Ammon's horn (tissue), 1 donor: ENCODE data around the gene CRIM1.
A peak's percentile ranks its signal among the peaks of the same experiment; 100 is the strongest.

Experiments used
- DNase-seq: peaks from one replicate; pipeline ENCODE4 v3.0.0-alpha.2; 2016; ENCODE audit warnings: low spot score

The CRIM1 gene

DNA sequence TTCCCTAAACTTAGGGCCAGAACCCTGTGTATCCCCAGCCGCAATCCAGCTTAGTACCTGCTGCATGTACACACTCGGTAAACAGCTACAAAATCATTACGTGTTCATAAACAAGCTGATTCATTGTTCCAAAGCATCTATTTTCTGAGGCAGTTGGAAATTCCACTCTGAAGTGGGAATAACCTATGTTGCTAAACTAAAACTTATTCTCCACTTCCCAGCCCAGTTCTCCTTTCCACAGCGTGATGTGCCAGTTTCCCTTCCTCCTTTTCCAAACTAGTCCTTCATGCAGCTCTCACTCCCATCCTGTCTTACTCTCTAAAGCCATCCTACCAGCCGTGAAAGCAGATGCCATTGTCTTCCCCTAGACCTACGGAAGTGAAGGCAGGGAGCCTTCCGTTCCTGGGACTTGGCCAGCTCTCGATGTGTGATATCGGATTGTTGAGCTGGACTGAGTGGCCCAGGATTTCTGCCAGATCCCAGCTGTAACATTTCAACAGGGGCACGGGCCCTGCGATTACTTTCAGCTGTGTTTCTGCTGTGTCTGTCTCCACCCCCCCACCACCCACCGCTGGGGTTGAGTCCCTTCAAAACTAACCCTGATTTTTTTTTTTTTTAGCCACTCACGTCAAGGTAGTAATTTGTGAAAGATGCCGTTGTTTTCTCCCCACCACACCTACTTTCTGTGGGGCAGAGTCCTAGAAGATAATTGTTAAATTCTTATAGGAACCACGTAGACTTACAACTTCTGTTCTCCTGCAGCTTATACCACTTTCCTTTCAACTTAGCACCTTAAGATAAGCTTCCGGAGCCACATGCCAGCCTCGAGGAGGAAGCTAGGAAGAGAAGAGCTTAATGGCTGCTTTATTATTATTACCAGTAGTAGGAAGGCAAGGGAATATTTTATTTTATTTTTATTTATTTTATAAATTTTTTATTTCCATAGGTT lies 100.9 kb downstream of the CRIM1 start:
- peak; percentile 53 for DNase-seq

DNA sequence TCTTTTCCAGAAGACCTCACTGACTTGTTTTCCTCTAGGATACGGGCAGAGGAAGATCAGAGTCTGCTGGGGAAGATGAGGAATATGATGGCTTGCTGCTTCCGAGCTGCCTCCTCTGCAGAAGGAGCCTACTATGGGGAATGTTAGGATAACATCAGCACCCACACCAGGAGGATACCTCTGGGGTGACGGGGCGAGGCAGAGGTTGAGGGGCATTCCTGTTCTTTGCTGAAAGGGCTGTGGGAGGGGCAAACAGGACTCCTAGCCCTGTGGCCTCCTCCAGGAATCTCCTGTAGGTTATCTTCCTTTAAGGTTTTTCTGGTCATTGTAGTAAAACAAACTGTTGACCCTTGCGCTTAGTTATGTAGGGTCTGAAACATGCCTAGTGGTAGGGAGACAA lies 102.5 kb downstream of the CRIM1 start:
- no peak for DNase-seq

DNA sequence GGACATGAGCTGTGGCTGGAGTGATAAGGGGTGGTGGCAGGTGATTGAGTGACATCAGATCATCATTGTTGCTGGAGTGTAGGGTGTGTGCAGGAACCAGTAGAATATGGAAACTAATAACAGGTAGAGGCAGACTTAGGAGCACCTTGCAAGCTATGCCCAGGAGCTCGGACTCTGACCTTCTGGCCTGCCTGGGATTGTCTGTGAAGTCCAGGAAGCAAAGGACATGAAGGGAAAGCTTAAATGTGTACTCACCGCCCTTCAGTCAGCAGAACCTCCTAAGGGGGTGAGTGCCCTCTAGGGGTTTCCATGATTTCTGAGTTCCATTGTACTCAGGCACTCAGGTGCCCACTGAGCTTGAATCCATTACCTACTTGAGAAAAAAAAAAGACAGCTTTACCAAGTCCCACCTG lies 104.2 kb downstream of the CRIM1 start:
- DNase-seq: peak; percentile 29

DNA sequence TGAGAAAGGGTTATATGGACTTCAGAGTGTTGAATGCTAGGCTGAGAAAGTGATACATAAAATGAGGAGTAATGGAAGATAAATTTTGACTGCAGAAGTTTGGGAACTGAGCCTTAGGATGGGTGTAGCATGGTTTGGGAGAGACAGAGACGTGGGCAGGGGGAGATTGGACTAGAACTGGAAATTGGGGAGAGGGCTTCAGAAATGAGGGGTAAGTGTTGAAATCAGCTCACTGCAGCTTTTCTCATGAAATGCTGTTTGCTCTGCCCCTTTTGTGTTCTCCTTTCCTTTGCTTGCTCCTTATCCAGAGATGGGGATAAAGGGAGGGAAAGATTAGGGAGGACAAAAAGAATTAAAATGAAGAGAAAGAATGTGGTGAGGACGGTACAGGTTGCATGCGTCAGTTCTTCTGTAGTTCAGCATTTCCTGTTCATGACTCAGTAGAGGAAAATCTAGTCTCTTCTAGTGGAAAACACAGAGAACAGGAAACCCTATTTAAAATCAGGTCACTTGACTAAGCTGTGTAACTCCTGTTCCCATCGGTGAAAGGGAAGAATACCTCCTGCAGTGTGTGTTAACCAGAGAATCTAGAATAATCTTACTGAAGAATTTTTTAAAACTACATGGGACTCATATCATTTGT lies 105.6 kb downstream of the CRIM1 start:
- DNase-seq: no peak

DNA sequence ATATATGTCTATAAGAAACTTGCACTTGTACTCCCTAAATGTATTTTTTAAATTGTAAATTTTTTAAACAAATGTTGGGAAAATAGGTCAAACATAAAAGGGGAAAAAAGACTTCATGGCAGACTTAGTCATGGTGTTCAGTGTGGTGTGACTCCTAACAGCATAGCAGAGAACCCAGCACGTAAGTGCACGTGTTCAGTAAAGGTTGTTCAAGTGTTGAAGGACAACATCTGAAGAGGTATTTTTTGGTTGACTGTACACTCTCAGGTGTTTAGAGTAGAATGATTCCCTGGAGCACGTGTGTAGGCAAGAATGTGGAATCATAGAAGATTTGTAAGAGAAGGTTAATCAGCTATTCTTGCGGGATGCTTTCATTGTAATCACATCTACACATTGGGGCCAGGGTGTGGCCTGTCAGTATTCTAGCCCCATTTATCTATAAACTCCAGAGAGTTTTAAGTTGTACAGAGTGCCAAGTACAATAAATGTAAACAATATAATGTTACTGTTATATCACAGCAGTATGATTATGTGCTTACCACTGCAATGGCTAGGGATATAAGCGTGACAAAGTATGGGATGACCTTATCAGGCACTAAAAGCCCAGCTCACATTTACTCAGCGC lies 106.8 kb downstream of the CRIM1 start:
- DNase-seq: no peak

DNA sequence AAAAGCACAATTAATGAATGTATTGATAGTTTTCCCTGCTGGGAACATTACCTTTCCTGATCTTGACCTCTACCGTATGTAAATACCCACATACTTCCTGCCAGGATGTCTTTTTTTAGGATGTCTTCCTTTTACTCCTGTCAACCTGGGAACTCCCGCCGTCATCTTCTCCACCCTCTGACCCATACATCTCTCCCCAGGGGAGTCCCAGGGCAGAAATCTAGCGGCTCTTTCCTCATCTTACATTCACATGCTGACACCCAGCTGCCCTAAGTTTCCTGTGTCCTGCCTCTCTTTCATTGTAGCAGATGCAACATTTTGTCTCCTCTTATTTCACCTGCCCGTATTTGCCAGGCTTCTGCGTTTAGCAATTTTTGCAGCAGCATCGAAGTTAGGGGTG lies 107.8 kb downstream of the CRIM1 start:
- DNase-seq: no peak

DNA sequence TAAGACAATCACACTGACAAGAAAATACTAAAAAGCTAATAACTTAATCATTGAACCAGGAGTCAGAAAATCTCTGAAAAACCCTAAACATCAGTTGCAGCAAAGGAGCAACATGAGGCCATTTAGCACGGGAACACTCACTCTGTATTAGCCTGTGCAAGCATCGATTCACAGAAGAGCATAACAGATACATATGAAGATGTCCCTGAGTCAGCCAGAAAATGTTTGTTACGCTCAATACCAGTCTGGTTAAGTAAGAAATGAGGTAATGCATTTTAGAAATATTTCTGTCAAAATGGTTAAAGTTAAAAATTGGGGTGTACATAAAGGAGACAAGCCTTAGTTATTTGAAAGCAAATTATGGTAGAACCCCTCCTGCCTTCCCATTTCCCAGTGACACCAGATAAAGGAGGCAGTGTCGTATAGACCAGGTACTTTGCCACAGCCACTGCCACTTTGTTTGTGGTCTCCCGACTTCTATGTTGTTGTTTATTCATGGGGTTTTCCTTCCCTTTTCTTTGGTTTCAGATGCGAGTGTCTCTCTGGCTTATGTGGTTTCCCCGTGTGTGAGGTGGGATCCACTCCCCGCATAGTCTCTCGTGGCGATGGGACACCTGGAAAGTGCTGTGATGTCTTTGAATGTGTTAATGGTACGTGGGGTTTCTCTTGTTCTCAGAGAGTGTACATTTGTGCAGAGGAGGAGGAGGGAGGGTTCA lies 108.6 kb downstream of the CRIM1 start:
- DNase-seq: no peak

DNA sequence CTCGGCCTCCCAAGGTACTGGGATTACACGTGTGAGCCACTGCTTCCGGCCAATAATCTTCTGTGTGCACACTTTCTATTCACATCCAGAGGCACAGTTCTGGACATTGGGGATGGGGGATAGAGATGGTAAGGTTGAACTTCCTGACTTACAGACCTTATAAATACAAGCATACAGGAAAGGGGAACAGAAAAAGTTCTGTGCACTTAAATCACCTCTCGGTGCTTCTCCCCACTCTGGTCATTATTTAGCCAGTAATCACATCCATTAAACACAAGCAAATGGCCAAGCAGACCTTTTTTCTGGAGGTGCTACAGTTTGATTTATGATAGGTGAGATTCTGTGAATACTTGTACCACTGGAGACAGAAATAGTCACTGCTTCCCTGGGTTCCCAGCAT lies 110.6 kb downstream of the CRIM1 start:
- no peak for DNase-seq

DNA sequence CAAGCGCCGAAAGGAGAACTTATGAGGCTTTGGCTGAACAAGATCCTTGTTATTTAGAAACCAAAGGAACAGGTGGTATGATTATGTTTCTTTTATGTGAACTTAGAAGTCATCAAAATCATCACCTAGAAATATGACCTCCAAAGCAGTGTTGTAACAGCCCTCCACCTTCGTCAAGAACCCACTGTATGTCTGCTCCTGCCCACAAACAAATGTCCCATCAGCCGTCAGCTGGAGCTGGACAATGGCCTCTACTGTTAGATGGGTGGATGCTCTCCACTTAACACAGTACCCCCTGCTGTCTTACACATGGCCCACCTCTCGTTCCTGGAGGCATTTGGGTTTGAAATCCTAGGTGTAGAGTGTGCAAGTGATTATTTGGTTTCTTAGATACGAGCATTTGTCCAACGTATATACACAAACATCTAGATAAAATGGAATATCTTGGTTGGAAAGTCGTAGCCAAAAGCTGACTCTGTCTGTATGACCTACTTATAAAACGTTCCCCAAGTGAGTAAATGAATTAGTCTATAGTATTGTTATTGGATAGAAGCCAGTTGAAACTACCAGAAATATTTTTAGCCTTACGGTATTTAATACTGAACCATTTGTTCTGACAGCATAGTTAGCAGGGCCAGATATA lies 113.0 kb downstream of the CRIM1 start:
- DNase-seq: no peak

DNA sequence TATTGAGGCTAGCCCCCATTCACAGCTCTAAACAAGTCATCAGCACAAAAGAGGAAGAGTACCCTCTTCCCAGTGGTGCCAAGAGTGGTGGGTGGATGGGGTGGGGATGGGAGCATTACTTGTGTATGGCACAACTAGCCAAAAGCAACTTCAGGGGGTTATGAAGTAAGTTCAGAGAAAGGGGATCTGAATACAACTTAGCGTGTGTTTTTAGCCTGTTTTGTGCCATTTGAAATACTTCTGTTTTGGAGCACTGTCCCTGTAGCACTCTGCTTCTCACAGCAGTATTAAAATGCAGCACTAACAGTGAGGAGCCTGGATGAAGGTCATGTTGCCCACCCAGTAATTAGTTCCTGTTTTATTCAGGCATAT lies 113.5 kb downstream of the CRIM1 start:
- DNase-seq: no peak

DNA sequence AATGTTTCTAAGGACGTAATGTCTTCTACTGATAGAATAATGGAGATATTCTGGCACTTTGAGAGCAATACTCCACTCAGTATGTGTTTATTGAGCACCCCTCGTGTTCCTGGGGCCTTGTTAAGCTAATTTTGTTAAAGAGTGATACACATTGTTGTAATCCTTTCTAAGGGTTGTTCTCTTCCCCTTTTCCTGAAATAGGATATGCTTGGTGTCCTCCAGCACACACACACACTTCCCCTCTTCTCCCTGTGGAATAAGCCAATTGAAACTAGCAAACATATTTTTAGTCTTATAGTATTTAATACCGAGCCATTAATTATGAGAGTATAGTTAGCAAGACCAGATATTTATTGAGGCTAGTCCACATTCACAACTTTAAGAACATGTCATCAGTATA lies 114.1 kb downstream of the CRIM1 start:
- no peak for DNase-seq

DNA sequence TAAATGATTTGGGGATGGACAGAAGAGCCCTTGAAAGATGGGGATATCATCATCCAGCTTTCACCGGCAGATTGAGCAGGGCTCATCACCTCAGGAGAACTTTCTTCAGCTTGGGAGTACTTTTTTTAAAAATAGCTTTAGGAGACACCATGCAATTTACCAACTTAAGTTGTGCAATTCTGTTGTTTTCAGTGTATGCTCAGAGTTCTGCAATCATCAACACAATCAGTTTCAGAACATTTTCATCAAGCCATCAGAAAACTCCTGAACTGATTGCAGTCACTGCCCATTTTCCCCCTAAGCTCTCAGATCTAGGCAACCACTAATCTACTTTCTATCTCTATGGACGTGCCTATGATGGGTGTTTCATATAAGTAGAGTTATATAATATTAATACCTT lies 117.7 kb downstream of the CRIM1 start:
- DNase-seq: no peak

DNA sequence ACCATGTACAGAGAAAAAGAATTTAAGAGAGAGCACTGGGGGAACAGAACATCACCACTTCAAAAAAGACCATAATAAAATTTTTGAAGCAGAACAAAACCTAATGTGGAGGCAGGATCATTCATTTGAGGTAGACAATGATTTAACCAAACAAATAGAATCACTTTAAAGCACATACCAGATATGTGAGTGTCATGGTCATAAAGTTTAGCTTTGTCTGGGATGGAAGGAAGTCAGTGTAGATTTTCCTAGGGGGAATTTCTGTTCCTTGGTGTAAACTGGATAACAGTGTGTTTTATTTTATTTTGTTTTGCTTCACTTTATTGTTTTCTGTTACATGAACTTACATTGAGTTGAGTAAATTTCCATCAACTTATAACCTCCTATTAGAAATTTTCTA lies 120.8 kb downstream of the CRIM1 start:
- DNase-seq: no peak

DNA sequence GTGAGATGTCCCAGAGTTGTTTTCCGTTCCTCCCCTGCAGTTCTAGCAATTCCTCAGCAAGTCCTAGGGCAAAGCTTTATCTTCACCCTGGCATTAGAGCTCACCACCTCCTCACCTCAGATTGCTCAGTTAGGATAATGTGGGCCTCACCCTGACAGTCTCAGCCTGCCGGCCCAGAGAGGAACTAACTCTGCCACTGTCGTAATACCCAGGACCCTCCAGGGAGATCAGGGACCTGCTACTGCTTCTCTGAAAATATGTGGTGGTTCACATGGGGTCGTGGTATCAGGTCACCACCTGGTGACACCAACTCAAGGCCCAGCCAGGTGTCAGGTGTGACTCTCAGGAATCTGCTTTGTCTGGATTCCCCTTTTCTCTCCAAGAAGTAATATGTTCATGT lies 121.7 kb downstream of the CRIM1 start:
- DNase-seq: no peak

DNA sequence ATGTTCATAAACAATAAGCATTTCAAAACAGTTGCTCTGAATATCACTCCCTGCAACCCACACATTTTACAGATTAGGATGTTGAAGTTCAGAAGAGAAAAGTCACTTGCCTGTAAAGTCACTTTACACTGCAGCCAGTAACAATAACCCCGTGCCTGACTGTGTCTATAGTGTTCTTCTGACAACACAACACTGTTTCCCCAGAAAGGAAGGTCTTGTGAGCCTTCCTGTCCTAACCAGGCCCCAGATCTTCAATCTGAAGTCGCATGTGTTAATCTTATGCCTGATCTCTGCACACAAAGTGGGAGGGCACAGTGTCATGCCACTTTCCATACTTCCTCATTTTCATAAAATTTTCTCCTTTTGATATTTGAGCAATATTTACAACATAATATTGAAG lies 122.2 kb downstream of the CRIM1 start:
- no peak for DNase-seq

DNA sequence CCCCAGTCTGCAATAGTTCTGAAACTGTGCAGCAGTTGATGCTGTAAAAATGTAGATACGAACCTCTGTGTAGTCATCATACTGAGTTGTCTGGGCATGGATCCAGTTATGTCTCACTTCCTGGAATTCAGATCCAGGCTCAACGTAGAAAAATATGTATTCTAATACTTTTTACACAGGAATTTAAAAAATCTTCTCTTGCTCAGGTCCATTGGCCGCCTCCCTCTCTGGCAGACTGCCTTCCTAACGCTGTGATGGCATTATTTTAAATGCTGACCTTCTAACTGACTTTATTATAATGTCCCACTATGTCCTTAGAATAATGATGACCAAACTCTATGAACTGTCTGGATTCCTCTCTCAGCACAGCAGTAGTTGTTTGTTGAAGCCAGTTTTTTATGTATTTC lies 122.8 kb downstream of the CRIM1 start:
- DNase-seq: peak; percentile 28

DNA sequence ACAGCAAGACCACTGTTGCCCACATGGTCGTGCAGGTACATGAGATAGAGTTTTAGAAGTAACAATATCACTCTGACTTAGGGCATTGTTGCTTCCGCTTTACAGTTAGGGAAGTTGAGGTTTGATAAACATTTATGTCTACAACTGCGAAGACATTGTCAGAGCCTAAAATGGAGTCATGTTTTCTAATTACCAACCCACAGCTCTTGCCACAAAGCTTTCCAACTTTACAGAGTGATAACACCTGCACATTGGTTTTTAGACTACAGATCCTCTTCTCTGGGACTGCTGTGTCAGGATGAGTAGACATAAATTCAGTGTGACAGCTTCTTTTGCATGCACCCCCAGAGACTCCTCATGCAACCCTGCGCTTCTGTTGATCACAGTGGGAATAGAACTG lies 123.4 kb downstream of the CRIM1 start:
- no peak for DNase-seq

DNA sequence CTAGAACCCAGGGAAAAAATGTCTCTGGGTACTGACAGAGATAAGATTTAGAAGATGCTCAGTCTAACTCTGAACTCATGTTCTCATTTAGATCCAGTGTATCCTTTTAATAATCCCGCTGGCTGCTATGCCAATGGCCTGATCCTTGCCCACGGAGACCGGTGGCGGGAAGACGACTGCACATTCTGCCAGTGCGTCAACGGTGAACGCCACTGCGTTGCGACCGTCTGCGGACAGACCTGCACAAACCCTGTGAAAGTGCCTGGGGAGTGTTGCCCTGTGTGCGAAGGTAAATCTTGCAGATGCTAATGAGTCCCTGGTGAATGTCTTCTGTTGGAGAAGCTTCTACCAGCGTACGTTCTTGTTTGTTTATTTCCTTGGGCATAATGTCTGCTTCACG lies 123.8 kb downstream of the CRIM1 start:
- no peak for DNase-seq

DNA sequence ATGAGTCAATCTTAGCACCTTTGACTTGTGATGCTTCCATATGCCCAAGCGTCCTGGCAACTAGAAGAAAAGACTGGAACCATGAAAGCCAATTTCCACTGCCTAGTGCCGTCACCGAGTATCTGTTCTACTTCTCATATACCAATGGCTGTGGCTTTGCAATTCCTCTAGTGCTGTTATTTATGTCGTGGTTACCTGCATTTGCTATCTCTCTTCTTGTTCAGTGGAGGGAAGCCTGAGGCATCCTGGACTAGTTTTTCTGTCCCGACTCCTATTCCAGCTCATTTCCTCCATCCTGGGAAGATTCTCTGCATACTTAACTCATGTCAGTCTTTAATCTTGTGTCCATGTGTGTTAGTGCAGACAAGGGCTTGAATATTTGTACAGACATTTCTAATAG lies 124.5 kb downstream of the CRIM1 start:
- no peak for DNase-seq

DNA sequence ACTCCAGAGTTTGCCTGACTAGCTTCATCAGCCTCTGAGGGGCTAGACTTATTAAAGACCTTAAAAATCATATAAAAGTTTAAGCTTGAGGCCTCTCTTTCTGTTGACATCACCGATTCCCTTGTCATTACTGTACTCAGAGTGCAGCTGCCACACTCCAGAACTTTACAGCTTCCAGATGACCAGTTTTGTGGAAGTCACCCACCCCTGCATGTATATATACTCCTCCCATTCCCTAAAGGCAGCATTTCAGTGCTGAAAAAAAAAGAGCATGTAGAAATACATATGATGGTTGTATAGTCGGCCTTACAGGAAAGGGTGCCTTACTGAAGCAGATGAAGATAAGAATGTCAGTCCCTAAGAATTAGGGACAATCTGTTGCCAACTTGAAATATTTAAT lies 125.1 kb downstream of the CRIM1 start:
- no peak for DNase-seq

DNA sequence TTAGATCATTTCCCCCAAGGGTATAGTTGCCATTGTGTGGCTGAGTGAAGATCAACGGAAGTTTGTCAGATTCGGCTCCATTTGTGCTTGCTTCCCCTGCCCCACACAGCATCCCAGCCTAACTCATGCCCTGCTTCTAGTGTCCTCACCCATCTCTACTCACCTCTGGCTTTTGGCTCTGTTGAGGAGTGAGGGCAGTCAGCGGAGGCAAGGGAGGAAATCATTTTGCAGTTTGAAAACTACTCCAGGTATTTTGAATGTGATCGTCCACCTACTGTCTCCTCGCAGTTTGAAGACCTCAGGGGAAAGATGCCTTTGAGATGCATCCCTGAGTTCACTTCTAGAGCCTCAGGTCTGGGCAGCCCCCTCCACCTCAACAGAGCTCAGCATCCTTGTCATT lies 126.1 kb downstream of the CRIM1 start:
- no peak for DNase-seq

DNA sequence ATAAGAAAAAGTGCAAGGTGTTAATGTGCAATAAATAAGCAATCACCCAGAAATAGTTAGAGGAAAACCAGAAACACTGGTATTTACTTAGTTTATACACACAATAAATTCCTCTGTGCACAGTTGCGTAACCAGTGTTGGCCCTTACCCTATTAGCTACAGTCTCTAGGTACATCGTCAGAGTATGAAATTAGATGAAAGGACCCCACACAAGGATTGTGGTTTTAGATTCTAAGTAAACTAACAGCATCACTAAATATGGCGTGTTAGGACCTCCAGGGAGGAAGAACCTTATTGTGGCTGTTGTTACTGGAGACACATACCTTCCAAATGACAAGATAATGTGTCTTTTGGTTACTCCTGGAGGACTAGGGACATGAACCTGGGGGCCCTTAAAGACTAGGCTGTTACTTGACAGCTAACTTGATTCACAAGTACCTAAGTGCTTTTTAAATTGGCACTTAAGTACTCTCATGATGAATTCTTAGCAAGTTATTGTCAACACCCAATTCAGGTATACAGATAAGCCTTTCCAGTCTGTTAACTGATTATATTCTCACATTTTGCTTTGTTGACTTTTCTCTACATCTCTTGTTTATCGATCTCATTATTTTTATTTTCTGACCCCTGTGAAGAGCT lies 127.1 kb downstream of the CRIM1 start:
- DNase-seq: no peak
